SK-N-SH (cell line): ENCODE results near the gene ARG2. TPM values are rescaled to one million over a fixed set of nuclear protein-coding genes. Genes with fewer than 3 reads are reported as not detected.

ENCODE experiments used
- CTCF ChIA-PET: fragments of 300-600, 350-600 bp; formaldehyde crosslinking; extraction: SDS; loops from one replicate; lab custom pipeline; 2021; lab: Yijun Ruan, JAX
- POLR2A ChIA-PET: fragments of 350-600 bp; sonication (Branson Sonifier 250); formaldehyde crosslinking; extraction: SDS; loops from one replicate; lab custom pipeline; 2020; ENCODE audit warnings: antibody characterized with exemption, inconsistent platforms; lab: Yijun Ruan, JAX
- DNase-seq: peaks from one replicate; pipeline ENCODE4 v3.0.0; 2012
- H2AFZ ChIP-seq: fragments of 200-600 bp; sonication (generic); 2 replicates; pipeline ENCODE4 v1.8.1; 2016; ENCODE audit warnings: antibody characterized with exemption, mild to moderate bottlenecking, low read depth
- H3F3A ChIP-seq: fragments of 200-600 bp; sonication (generic); replicated peaks from 2 replicates; pipeline ENCODE3; 2016; ENCODE audit warnings: antibody characterized with exemption, mild to moderate bottlenecking; ENCODE audit not compliant: insufficient read depth
- H3K27ac ChIP-seq, 2 experiments: fragments of 200-500 bp in 1 of 2; fragments of 200-600 bp in 1 of 2; sonication (Bioruptor generic) in 1 of 2; sonication (generic), shearing (Covaris generic) in 1 of 2; 2 replicates each; pipeline versions ENCODE4 v1.5.1 to v1.6.1; 2014 to 2016; ENCODE audit warnings: low read depth in 2 of 2, inconsistent platforms in 1 of 2, low read length in 1 of 2, mild to moderate bottlenecking in 1 of 2, mixed read lengths in 1 of 2
- H3K27me3 ChIP-seq: fragments of 200-600 bp; sonication (generic), shearing (Covaris generic); 2 replicates; pipeline ENCODE4 v1.6.1; 2016; ENCODE audit warnings: mixed run types; ENCODE audit not compliant: insufficient read depth
- H3K36me3 ChIP-seq, 2 experiments: fragments of 200-500 bp in 1 of 2; fragments of 200-600 bp in 1 of 2; sonication (Bioruptor generic) in 1 of 2; sonication (generic) in 1 of 2; replicated peaks in 1 of 2; 2 replicates each; pipeline versions ENCODE3 to v1.5.1; 2014 to 2016; ENCODE audit warnings: low read length in 1 of 2, mild to moderate bottlenecking in 1 of 2; ENCODE audit not compliant: insufficient read depth in 2 of 2, control insufficient read depth in 1 of 2
- H3K4me1 ChIP-seq, 2 experiments: fragments of 200-500 bp in 1 of 2; fragments of 200-600 bp in 1 of 2; sonication (Bioruptor generic) in 1 of 2; sonication (generic), shearing (Covaris generic) in 1 of 2; 2 replicates each; pipeline versions ENCODE4 v1.5.1 to v1.6.1; 2014 to 2016; ENCODE audit warnings: low read depth in 1 of 2, low read length in 1 of 2, mixed run types in 1 of 2; ENCODE audit not compliant: insufficient read depth in 2 of 2, control insufficient read depth in 1 of 2
- H3K4me2 ChIP-seq: fragments of 200-600 bp; sonication (generic), shearing (Covaris generic); 2 replicates; pipeline ENCODE4 v1.6.1; 2017; ENCODE audit warnings: mixed run types
- H3K4me3 ChIP-seq, 2 experiments: fragments of 200-500 bp in 1 of 2; fragments of 200-600 bp in 1 of 2; sonication (Bioruptor generic) in 1 of 2; sonication (generic), shearing (Covaris generic) in 1 of 2; 2 replicates each; pipeline versions ENCODE4 v1.5.1 to v1.8.1; 2014 to 2016; ENCODE audit warnings: low read depth in 2 of 2, inconsistent platforms in 1 of 2, low read length in 1 of 2, mild to moderate bottlenecking in 1 of 2, mixed read lengths in 1 of 2, moderate library complexity in 1 of 2
- H3K79me2 ChIP-seq: fragments of 200-600 bp; sonication (generic); 2 replicates; pipeline ENCODE4 v1.8.1; 2017; ENCODE audit warnings: mild to moderate bottlenecking; ENCODE audit not compliant: insufficient read depth
- H3K9ac ChIP-seq: fragments of 200-600 bp; sonication (generic); 2 replicates; pipeline ENCODE4 v1.6.1; 2017; ENCODE audit warnings: mixed run types
- H3K9me2 ChIP-seq: fragments of 200-600 bp; sonication (generic); 2 replicates; pipeline ENCODE4 v1.6.1; 2017; ENCODE audit warnings: mixed run types
- H3K9me3 ChIP-seq: fragments of 200-600 bp; sonication (generic); 2 replicates; pipeline ENCODE4 v1.6.1; 2017; ENCODE audit warnings: mixed run types, mild to moderate bottlenecking, moderate library complexity
- H4K20me1 ChIP-seq: fragments of 200-600 bp; sonication (generic); 2 replicates; pipeline ENCODE4 v1.6.1; 2017; ENCODE audit warnings: mild to moderate bottlenecking, mixed run types; ENCODE audit not compliant: insufficient read depth
- CTCF ChIP-seq: fragments of 200-600 bp; sonication (generic); IDR thresholded peaks from 2 replicates; pipeline ENCODE4 v1.6.1; 2017; ENCODE audit warnings: antibody characterized with exemption, mild to moderate bottlenecking, moderate library complexity
- ELF1 ChIP-seq: IDR thresholded peaks from 2 replicates; pipeline ENCODE4 v1.4.0; 2012
- FOXJ3 ChIP-seq: sonication (generic); formaldehyde crosslinking; IDR thresholded peaks from 2 replicates; pipeline ENCODE4 v1.5.1; 2020; ENCODE audit warnings: mild to moderate bottlenecking, missing genetic modification reagents
- MAX ChIP-seq: IDR thresholded peaks from 2 replicates; pipeline ENCODE4 v1.4.0; 2012; ENCODE audit warnings: low read depth
- NFIC ChIP-seq: IDR thresholded peaks from 2 replicates; pipeline ENCODE4 v1.4.0; 2012; ENCODE audit warnings: borderline replicate concordance
- NRF1 ChIP-seq: IDR thresholded peaks from 2 replicates; pipeline ENCODE4 v1.6.1; 2012; ENCODE audit warnings: low read depth, mild to moderate bottlenecking, low read length
- RFX5 ChIP-seq: IDR thresholded peaks from 2 replicates; pipeline ENCODE4 v1.6.1; 2012; ENCODE audit warnings: mild to moderate bottlenecking, improper control_type of control experiment, low read length
- SIN3A ChIP-seq: IDR thresholded peaks from 2 replicates; pipeline ENCODE4 v1.6.1; 2012; ENCODE audit warnings: low read depth, mild to moderate bottlenecking, low read length, moderate library complexity, borderline replicate concordance
- TEAD4 ChIP-seq: IDR thresholded peaks from 2 replicates; pipeline ENCODE4 v1.4.0; 2012; ENCODE audit warnings: mild to moderate bottlenecking, borderline replicate concordance; ENCODE audit not compliant: insufficient read depth
- USF1 ChIP-seq: IDR thresholded peaks from 2 replicates; pipeline ENCODE4 v1.4.0; 2012; ENCODE audit warnings: low read depth, borderline replicate concordance
- YY1 ChIP-seq: IDR thresholded peaks from 2 replicates; pipeline ENCODE4 v1.4.0; 2012; ENCODE audit warnings: low read depth, mild to moderate bottlenecking
- ZBTB33 ChIP-seq: IDR thresholded peaks from 2 replicates; pipeline ENCODE4 v1.4.0; 2012; ENCODE audit warnings: low read depth, borderline replicate concordance
- WGBS: methylation state at CpG from one replicate; pipeline ENCODE4 v1.1.6; 2017; ENCODE audit warnings: low lambda C conversion rate; 5-methylcytosine and 5-hydroxymethylcytosine counted together
- polyA plus RNA-seq, 3 experiments: library from polyadenylated mRNA; depleted of rRNA; stranded (reverse); fragments of >200 nt; gene quantifications; 2 replicates each; pipeline ENCODE4 v1.2.3, GENCODE V29; 2012

ARG2 gene
- polyA plus RNA-seq, 1 of the 3 experiments (the other 2 are of a cell fraction): 2.6 TPM

GRCh38 chr14:67633451-67634147 lies 13.9 kb downstream of the ARG2 start:
- Histone ChIP-seq H3K4me3 (no peak overlapping the region), H3K4me2 (no peak overlapping the region), H3K9me3 (no peaks in the 10 kb centered on the region), H3K27ac (no peak overlapping the region), H3K9ac (no peak overlapping the region), H4K20me1 (no peaks in the 10 kb centered on the region), H3K9me2 (no peaks in the 10 kb centered on the region), H3K27me3 (no peaks in the 10 kb centered on the region), H2AFZ (no peak overlapping the region), H3F3A (no peaks in the 10 kb centered on the region), H3K79me2 (no peaks in the 10 kb centered on the region), H3K36me3 (no peaks in the 10 kb centered on the region), H3K4me1 (no peaks in the 10 kb centered on the region)
- ChIA-PET POLR2A (no interaction called here), CTCF (interaction anchor here (0.8 to 1.7 kb wide), 3 partner anchors 15 to 206 kb away, joined by 3 to 4 read pairs (median 3); no protein-coding TSS in a partner anchor)
- TF ChIP-seq MAX: no peak
- no peak for TF ChIP-seq RFX5
- no peak for TF ChIP-seq NRF1
- no peak for TF ChIP-seq ZBTB33
- no peak for TF ChIP-seq USF1
- TF ChIP-seq NFIC: no peak
- no peak for TF ChIP-seq FOXJ3 (CRISPR knock-in tag)
- no peak for TF ChIP-seq SIN3A
- no peak for TF ChIP-seq TEAD4
- no peak for TF ChIP-seq ELF1
- TF ChIP-seq CTCF: no peak
- TF ChIP-seq YY1: no peak
- 84% methylated on average over 5 of the region's 5 CpGs for WGBS
- DNase-seq: no peak
